ENCODE measurements around the gene PLA2G5. TPM values are rescaled to one million over a fixed set of nuclear protein-coding genes. Genes with fewer than 3 reads are reported as not detected.

Gene PLA2G5
- total and polyA plus RNA-seq, 9 donors, result 19.3 to 141 (median 67.4) TPM

GRCh38 chr1:20108366-20109123 lies 38.6 kb downstream of the PLA2G5 start:
- Histone ChIP-seq H3K27ac (peak overlapping the region; percentile 34 to 80), H3K27me3 (no peaks in the 10 kb centered on the region), H3K36me3 (no peaks in the 10 kb centered on the region), H3K9me3 (no peaks in the 10 kb centered on the region), H3K4me1 (ENCODE audit: insufficient read depth) (peaks cover 14% of the 10 kb centered on the region), H3K4me3 (no peak overlapping the region)
- 4 to 12% (median 11%) methylated on average over 5 of the region's 5 CpGs for WGBS, 3 donors
- intact Hi-C loops (cut with DNase I), result loop anchor here in 1 of 4 donors (5.0 kb wide), 1 partner anchor 34 kb away; no protein-coding TSS in a partner anchor
- peak; percentile 68 to 84 (median 83) for DNase-seq
- TF ChIP-seq, protein P1, sequence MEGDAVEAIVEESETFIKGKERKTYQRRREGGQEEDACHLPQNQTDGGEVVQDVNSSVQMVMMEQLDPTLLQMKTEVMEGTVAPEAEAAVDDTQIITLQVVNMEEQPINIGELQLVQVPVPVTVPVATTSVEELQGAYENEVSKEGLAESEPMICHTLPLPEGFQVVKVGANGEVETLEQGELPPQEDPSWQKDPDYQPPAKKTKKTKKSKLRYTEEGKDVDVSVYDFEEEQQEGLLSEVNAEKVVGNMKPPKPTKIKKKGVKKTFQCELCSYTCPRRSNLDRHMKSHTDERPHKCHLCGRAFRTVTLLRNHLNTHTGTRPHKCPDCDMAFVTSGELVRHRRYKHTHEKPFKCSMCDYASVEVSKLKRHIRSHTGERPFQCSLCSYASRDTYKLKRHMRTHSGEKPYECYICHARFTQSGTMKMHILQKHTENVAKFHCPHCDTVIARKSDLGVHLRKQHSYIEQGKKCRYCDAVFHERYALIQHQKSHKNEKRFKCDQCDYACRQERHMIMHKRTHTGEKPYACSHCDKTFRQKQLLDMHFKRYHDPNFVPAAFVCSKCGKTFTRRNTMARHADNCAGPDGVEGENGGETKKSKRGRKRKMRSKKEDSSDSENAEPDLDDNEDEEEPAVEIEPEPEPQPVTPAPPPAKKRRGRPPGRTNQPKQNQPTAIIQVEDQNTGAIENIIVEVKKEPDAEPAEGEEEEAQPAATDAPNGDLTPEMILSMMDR (IDR thresholded peaks at IDR 0.05), result no peak
- TF ChIP-seq POLR2A (IDR thresholded peaks at IDR 0.05) (no peak), EP300 (IDR thresholded peaks at IDR 0.05) (no peak)

- Histone ChIP-seq H3K27me3 (no peaks in the 10 kb centered on the region), H3K9me3 (no peaks in the 10 kb centered on the region), H3K36me3 (no peaks in the 10 kb centered on the region), H3K27ac (peak overlapping the region; percentile 34 to 80), H3K4me1 (ENCODE audit: insufficient read depth) (peaks cover 14% of the 10 kb centered on the region), H3K4me3 (no peak overlapping the region)
- peak in 1 of 5 donors; percentile 32 for DNase-seq
- TF ChIP-seq, protein P1 (IDR thresholded peaks at IDR 0.05), result peak in 1 of 3 donors; percentile 14
- TF ChIP-seq EP300 (IDR thresholded peaks at IDR 0.05), result no peak
- TF ChIP-seq POLR2A (IDR thresholded peaks at IDR 0.05), result no peak
- WGBS, 3 donors, result 65 to 81% (median 68%) methylated on average over 4 of the region's 4 CpGs
- intact Hi-C loops (cut with DNase I), result loop anchor here in 1 of 4 donors (5.0 kb wide), 1 partner anchor 33 kb away; no protein-coding TSS in a partner anchor
These were observed 39.3 kb downstream of the PLA2G5 start for GRCh38 chr1:20109223-20109856.

DNA sequence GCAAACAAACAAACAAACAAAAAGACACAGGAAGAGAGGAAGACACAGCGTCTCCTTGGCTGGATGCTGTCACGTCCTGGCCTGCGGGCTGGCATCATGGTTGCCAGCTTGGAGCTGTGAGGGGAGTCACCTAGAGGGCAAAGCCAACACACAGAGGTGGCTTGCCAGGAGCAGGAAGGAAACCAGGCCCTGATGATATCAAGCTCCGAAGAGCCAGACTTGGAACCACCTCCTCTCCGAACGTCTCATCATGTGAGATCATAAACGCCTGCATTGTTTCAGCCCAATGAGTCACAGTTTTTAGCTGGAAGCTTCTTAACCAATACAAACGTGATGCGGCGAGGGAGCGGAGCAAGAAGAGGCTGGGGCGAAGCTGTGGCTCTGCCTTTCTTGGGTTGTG lies 40.7 kb downstream of the PLA2G5 start:
- intact Hi-C loops (cut with DNase I), result no loop called here
- no peaks in the 10 kb centered on the region for H3K9me3 ChIP-seq
- no peak overlapping the region for H3K4me3 ChIP-seq
- TF ChIP-seq EP300 (IDR thresholded peaks at IDR 0.05), result no peak
- TF ChIP-seq, protein P1 (IDR thresholded peaks at IDR 0.05), result no peak
- TF ChIP-seq POLR2A (IDR thresholded peaks at IDR 0.05), result no peak
- peaks cover 14% of the 10 kb centered on the region for H3K4me1 ChIP-seq (ENCODE audit: insufficient read depth)
- no peaks in the 10 kb centered on the region for H3K27me3 ChIP-seq
- WGBS, 3 donors, result 65 to 85% (median 82%) methylated on average over 12 of the region's 12 CpGs
- DNase-seq, result no peak
- no peak overlapping the region for H3K27ac ChIP-seq
- no peaks in the 10 kb centered on the region for H3K36me3 ChIP-seq

DNA sequence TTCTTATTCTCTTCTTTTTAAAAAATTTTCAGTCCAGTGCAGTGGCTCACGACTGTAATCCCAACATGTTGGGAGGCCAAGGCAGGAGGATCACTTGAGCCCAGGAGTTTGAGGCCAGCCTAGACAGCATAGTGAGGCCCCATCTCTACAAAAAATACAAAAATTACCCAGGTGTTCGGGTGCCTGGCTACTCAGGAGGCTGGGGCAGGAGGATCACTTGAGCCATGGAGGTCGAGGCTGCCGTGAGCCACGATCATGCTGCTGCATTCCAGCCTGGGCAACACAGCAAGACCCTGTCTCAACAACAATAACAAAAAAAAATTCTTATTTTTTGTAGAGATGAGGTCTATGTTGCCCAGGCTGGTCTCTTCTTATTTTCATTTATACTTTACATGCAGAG lies 41.5 kb downstream of the PLA2G5 start:
- no peak for TF ChIP-seq POLR2A (IDR thresholded peaks at IDR 0.05)
- no peak for TF ChIP-seq EP300 (IDR thresholded peaks at IDR 0.05)
- TF ChIP-seq, protein P1 (IDR thresholded peaks at IDR 0.05), result no peak
- H3K27ac ChIP-seq, result no peak overlapping the region
- intact Hi-C loops (cut with DNase I), result no loop called here

More for the DNA sequence above, 41.5 kb downstream of the PLA2G5 start:
- no peaks in the 10 kb centered on the region for H3K9me3 ChIP-seq
- H3K36me3 ChIP-seq, result no peaks in the 10 kb centered on the region
- H3K4me1 ChIP-seq (ENCODE audit: insufficient read depth), result peaks cover 14% of the 10 kb centered on the region
- no peak for DNase-seq
- H3K27me3 ChIP-seq, result no peaks in the 10 kb centered on the region
- H3K4me3 ChIP-seq, result no peak overlapping the region
- whole genome bisulfite sequencing, 3 donors, result 93 to 98% (median 97%) methylated on average over 5 of the region's 5 CpGs
